NOMO-1 treated with dmso at 0.1 percent for 144 hours (cell line): Measurements from ENCODE around the gene RBM15B.
"Not testable (repeated sequence)": the region's sequence is repeated elsewhere in the genome, so short reads cannot be mapped to it uniquely, and the experiment has no call there.

ENCODE experiments used
- DNase-seq: peaks from one replicate; lab custom pipeline; 2025; ENCODE audit not compliant: unreplicated experiment; lab: John Stamatoyannopoulos, UW

RBM15B gene, protein sequence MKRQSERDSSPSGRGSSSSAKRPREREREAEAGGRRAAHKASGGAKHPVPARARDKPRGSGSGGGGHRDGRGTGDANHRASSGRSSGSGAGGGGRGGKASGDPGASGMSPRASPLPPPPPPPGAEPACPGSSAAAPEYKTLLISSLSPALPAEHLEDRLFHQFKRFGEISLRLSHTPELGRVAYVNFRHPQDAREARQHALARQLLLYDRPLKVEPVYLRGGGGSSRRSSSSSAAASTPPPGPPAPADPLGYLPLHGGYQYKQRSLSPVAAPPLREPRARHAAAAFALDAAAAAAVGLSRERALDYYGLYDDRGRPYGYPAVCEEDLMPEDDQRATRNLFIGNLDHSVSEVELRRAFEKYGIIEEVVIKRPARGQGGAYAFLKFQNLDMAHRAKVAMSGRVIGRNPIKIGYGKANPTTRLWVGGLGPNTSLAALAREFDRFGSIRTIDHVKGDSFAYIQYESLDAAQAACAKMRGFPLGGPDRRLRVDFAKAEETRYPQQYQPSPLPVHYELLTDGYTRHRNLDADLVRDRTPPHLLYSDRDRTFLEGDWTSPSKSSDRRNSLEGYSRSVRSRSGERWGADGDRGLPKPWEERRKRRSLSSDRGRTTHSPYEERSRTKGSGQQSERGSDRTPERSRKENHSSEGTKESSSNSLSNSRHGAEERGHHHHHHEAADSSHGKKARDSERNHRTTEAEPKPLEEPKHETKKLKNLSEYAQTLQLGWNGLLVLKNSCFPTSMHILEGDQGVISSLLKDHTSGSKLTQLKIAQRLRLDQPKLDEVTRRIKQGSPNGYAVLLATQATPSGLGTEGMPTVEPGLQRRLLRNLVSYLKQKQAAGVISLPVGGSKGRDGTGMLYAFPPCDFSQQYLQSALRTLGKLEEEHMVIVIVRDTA

GRCh38 chr3:51391075-51391565 is at the start of gene RBM15B:
TSS of gene RBM15B (plus strand) at chr3:51391285. CDS start at chr3:51391400, 115 bp downstream.
- peak; percentile 94 for DNase-seq

DNA sequence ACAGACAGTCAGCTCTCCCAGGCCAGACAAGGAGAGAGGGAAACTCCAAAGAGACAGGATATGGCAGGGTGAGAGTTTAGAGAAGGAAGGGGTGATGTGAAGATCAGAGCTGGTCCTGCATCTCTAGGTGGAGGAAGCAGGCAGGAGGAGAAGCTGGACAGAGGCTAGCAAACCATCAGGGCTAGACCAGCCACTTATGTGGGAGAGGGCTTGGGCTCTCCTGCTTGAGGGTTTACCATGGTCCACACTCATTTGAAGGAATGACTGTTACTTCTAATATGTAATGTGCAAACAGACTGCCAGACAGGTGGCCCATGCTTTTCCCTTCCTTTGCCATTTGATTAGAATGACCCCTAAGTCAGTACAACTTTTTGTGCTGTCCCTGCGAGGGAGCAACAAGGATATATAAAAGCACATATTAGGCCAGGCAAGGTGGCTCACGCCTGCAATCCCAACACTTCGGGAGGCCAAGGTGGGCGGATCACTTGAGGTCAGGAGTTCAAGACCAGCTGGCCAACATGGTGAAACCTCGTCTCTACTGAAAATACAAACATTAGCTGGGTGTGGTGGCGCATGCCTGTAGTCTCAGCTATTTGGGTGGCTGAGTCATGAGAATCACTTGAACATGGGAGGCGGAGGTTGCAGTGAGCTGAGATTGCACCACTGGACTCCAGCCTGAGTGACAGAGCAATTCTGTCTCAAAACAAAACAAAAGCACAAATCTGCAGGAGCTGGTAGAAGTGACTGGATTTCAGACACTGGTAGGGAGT is 47.0 kb upstream of the RBM15B start:
- no peak for DNase-seq

DNA sequence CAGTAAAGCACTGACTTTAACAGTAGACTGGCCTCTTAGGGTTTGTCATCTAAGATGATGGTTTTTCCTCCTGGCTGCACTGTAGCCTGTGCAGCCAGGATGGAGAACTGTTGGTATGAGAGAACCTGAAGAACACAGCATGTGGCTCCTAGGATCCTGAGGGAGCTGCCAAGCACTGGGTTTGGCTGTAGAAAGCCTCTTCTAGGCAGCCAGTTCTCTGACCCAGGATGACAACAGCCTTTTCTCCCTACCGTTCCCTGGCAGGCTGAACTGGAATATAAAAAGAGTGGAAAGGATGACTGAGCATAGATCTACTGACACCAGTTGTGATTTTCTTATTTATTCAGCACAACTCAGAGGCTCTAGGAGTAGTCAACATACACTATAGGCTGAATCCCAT is 40.3 kb upstream of the RBM15B start:
- no peak for DNase-seq

DNA sequence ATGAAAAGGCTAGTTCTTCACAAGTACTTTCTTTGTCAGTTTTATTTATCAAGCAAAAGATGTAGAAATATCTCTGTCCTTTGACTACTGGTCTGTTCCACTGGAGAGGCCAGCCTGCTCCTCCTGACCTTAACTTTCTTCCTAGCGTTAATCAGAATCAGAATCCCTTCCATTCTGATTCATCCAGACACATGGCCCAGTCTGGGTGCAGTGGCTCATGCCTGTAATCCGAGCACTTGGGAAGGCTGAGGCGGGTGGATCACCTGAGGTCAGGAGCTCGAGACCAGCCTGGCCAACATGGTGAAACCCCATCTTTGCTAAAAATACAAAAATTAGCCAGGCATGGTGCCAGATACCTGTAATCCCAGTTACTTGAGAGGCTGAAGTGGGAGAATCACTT is 38.0 kb upstream of the RBM15B start:
- DNase-seq = no peak

DNA sequence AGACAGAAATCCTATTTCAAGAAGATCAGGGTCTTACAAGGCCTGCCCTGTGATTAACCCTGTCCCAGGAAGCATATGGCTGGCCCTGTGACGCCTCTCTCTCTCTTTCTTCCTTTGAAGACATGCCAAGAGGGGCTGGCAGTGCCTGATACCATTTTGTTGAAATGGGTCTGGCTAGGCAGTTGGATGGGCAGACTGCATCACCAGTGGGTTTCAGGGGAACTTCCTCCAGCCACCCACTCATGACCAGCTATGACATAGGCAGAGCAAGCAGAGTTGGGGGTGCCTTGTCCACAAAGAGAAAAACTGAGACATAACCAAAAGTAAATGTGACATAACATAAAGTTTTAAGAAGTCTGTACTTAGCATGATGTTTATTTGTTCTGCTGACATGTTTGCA is 37.4 kb upstream of the RBM15B start:
- no peak for DNase-seq

DNA sequence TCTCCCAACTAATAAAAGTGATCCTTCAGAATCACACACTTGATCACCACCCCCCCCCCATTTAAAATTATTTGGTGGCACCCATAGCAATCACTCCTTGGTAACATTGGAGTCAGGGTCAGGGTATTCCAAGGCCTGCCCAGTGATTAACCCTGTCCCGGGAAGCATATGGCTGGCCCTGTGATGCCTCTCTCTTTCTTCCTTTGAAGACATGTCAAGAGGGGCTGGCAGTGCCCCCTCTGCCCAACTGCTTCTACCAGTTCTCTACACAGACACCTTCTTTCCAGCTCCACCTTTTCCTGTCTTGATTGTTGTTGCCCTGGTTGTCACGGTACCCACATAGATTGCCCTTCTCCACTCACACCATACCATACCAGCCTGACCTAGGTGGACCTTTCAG is 36.9 kb upstream of the RBM15B start:
- no peak for DNase-seq

- DNase-seq = no peak
Observed at GRCh38 chr3:51354731-51355615, 36.1 kb upstream of the RBM15B start.

DNA sequence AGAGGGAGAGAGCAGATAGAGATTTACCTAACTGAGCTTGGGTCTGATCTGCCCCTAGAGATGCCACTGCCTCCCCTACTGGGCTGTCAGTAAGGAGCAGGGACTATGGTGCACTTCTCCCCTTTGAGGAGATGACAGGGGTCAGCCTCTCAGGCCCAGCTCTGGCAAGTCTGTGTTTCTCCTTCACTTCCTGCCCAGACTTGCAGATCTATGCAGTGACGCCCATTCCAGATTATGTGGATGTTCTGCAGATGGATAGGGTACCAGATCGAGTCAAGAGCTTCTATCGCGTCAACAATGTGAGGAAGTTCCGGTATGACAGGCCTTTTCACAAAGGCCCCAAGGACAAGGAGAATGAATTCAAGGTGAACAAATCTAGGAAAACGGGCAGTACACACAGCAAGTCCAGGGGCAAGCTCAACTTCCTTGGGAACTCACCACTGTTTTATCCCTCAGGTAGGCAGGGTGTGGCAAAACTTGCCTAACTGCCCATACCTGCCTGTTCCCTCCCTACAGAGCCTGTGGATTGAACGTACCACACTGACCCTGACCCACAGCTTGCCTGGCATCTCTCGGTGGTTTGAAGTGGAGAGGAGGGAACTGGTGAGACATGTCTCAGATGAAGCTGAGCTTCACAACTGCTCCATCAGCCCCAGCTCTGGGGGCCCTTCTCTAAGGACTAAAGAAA is 35.0 kb upstream of the RBM15B start:
- DNase-seq = no peak

DNA sequence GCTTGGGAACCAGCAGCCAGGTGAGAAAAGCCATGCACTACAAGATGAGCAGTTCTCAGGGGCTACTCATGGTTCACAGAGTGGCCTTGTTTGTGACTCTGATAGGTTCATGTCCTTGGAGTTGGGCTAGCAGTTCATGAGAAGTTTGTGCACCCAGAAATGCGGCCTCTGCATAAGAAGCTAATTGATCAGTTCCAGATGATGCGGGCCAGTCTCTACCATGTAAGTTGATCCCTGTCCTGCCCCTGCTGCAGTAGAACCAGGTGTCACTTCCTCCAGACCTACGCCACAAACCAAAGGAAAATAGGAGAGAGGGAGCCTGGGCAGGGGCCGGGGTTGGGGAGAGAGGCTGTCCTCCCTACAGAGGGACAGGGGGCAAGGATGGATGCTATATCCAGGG is 33.2 kb upstream of the RBM15B start:
- no peak for DNase-seq

GRCh38 chr3:51358981-51359380 is 32.1 kb upstream of the RBM15B start:
- DNase-seq = no peak

- no peak for DNase-seq
Observed at GRCh38 chr3:51360806-51361205, 30.3 kb upstream of the RBM15B start.

GRCh38 chr3:51361746-51362145 is 29.3 kb upstream of the RBM15B start:
- no peak for DNase-seq

DNA sequence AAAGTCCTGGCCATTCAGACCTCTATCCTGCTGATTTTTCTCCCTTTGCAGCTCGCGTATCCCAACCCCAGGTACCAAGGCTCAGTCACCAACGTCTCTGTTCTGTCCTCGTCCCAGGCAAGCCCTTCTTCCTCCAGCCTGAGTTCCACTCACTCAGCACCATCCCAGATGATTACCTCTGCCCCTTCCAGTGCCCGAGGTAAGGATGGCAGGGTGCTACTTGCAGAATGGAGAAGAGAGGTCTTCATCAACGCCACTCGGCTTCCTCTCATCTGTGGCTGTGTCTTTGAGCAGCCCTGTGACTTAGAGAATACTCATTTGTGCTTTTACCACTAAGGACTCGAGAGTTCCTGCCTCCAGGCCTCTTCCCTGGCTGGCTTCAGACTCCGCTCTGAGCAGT is 28.6 kb upstream of the RBM15B start:
- DNase-seq = no peak

- DNase-seq = not testable (repeated sequence)
Observed at GRCh38 chr3:51368276-51368675, 22.8 kb upstream of the RBM15B start.

DNA sequence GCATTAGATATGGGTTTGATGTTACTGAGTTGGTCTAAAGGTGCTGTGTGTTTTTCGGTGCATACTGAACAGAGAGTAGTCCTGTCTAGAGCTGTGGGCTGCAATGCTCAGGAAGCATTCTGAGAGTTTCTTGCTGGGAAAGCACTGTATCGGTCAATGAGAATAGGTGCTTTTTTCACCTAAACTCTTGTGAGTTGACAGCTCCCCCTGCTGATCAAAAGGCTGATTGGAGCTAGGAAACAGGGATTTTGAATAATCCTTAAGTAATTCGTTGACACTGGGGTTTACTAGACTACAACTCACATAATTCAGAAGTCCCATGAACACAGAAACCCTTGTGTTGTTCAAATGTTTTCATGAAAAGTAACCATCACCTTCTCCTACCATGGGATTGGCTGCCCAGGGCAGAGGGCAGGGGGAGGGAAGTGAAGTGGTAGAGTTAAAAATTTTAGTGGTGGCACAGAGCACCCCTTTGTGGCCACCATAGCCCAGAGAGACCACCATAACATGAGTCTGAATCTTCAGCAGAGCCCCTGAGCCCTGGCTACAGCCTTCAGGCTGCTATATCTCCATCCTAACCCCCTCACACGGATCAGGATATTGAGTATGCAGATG is 19.0 kb upstream of the RBM15B start:
- no peak for DNase-seq

DNA sequence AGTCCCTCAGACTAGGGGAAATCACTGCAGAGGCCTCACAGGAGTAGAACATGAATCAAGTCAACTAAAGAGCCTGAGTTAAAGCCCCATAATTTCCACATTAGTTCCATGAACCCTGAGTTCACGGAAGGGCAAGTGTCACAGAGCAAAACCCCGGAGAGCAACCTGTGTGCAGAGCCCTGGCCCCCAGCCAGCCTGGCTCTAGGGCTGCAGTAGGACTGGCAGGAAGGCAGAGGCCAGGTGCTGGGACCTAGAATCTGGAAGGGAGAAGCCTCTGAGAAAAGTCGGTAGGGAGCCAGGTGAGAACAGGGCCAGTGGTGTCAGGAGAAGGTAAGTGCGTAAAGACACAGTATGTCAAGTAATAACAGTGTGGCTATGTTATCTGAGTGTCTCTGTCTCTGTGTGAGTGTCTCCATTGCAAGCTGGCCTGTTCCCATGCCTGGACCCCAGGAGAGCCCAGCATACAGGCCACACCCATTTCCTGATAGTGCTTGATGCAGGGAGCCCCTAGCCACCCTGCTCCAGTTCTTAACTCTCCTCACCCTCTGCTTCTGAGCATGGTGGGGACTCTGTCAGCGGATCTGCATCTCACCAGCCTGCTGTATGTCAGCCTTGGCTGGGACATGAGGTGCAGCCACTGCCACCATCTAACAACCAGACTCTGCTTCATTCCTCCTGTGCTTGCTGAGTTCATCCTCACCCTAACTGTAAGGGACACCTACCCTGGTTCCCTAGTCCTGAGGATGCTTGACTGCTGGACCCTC is 17.2 kb upstream of the RBM15B start:
- DNase-seq = no peak

GRCh38 chr3:51374456-51374855 is 16.6 kb upstream of the RBM15B start:
- no peak for DNase-seq

- no peak for DNase-seq
Observed at GRCh38 chr3:51375136-51375535, 15.9 kb upstream of the RBM15B start.
